Germinal center (tissue), 1 donor: Measurements from ENCODE around the gene AMZ1.

Experiments used
- DNase-seq: peaks from one replicate; pipeline ENCODE4 v3.0.0; 2012; ENCODE audit warnings: mixed read lengths, low spot score

The AMZ1 gene

GRCh38 chr7:2651847-2652735 lies 35.9 kb upstream of the AMZ1 start:
- no peak for DNase-seq

- DNase-seq: no peak
Observed at GRCh38 chr7:2652736-2653060, 35.3 kb upstream of the AMZ1 start.

- no peak for DNase-seq
Observed at GRCh38 chr7:2654059-2654458, 33.9 kb upstream of the AMZ1 start.

DNA sequence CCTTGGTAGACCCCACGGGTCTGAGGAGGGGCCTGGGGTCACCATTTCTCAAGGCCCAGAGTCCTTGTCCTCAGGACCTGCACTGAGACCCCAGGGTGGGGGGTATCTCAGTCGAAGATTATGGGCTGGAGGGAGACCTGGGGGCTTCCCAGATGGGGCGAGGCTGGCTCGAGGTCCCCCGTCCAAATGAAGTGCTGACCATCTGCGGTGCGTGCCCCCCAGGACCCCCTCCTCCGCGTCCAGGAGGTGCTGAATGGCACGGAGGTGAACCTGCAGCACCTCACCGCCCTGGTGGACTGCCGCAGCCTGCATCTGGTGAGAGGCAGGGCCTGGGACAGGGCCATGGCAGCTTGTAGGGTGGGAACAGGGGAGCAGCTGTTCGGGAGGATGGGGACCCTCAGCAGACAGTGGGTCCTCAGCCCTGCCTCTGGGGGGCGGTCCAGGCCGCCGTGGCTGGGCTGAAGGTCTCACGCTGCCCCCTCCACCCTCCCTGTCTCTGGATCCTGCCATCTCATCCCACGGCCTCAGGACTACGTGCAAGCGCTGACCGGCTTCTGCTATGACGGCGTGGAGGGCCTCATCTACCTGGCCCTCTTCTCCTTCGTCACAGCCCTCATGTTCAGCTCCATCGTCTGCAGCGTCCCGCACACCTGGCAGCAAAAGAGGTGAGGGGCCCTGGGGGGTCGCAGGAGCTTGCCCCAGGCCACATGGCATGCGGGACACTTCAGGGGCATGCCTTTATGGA lies 32.0 kb upstream of the AMZ1 start:
- DNase-seq: no peak

- no peak for DNase-seq
Observed at GRCh38 chr7:2657208-2657607, 30.8 kb upstream of the AMZ1 start.

- DNase-seq: no peak
Observed at GRCh38 chr7:2657920-2658671, 29.9 kb upstream of the AMZ1 start.

GRCh38 chr7:2658941-2659340 lies 29.1 kb upstream of the AMZ1 start:
- DNase-seq: no peak

- no peak for DNase-seq
Observed at GRCh38 chr7:2659556-2660358, 28.2 kb upstream of the AMZ1 start.

GRCh38 chr7:2660359-2661095 lies 27.5 kb upstream of the AMZ1 start:
- DNase-seq: no peak

- DNase-seq: no peak
Observed at GRCh38 chr7:2661096-2661449, 26.9 kb upstream of the AMZ1 start.

GRCh38 chr7:2661602-2662272 lies 26.3 kb upstream of the AMZ1 start:
- no peak for DNase-seq

GRCh38 chr7:2662273-2663120 lies 25.5 kb upstream of the AMZ1 start:
- no peak for DNase-seq

GRCh38 chr7:2663121-2663886 lies 24.7 kb upstream of the AMZ1 start:
- DNase-seq: no peak

GRCh38 chr7:2663960-2664359 lies 24.0 kb upstream of the AMZ1 start:
- DNase-seq: no peak

DNA sequence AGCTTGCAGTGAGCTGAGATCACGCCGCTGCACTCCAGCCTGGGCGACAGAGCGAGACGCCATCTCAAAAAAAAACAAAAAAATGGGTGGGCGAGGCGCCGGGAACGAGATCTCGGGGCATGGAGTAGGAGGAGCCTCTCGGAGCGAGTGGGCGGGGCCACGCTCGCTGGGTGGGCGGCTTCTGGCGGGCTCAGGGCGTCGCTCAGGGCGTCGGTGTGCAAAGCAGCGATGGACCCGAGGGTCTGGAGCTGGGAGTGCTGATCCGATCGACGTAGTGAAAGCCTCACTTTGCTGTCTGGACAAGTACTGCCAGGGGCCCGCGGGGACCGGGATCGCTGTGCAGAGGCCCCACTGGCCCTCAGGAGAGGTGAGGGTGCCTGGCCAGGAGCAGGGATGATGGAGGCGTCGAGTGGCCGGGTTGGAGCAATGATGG lies 22.6 kb upstream of the AMZ1 start:
- no peak for DNase-seq

DNA sequence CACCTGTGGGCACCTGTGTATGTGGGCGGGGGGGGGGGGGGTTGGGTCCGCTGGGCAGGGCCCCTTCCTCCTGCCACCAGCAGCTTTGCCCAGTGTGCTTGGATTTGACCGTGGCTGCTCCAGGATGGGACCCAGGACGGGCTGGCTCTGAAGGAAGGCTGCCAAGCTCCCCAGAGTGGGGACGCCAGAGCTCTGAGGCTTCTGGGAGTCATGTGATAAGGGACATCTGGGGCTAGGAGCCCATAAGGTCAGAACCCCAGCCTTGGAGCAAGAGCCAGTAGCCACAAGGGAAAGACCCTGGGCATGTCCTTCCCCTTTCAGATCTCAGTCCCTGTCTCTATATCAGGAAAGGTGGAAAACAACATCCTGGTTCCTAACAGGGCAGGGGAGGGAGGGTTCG lies 21.8 kb upstream of the AMZ1 start:
- no peak for DNase-seq

DNA sequence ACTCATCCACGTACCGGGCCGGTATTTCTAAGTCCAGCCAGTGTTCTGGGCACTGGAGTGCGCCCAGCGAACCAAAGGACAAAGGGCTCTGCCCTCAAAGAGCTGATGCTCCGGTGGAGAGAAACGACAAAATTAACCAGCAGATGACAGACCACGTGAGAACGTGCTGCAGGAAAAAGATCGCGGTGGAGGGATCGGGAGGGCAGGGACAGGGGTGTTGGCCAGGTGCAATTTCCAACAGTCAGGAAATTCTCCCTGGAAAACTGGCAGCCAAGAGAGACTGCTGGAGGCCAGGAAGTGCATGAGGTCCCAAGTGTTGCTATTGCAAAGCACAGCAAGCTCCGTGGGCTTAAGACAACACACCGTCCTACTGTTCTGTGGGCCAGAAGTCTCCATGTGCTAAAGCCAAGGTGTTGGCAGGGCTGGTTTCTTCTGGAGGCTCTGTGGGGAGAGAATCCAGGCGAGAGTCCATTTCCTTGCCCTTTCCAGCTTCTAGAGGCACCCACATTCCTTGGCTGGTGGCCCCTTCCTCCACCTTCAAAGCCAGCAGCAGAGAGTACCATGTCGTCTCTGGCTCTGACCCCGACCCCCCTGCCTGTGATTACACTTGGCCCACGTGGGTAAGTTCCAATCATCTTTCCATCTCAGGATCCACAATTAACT lies 21.3 kb upstream of the AMZ1 start:
- no peak for DNase-seq

DNA sequence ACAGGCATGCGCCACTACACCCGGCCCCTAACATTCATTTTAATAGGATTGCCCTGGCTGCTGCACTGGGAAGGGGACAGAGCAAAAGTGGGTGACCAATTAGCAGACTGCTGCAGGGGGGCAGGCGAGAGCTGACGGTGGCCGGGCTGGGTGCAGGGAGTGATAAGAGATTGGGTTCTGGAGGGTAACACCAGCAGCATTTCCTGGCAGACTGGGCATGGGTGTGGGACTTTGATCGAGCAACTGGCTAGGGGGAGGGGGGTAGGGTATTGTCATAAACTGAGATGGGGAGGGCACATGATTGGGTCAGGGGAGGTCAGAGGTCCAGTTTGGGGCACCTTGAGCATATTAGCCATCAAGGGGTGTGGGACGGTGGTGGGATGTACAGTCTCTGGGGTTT lies 20.2 kb upstream of the AMZ1 start:
- DNase-seq: no peak
